Measurements from ENCODE around the gene PRAC1. TPM values are rescaled to one million over a fixed set of nuclear protein-coding genes. Genes with fewer than 3 reads are reported as not detected.

Gene PRAC1
- total and polyA plus RNA-seq, 11 donors: not detected

GRCh38 chr17:48757524-48757961, 35.2 kb upstream of the PRAC1 start:
- no peak for ATAC-seq

GRCh38 chr17:48756830-48757251, 34.5 kb upstream of the PRAC1 start:
- no peak overlapping the region for H3K4me3 ChIP-seq
- no peaks in the 10 kb centered on the region for H3K9me3 ChIP-seq
- H3K27me3 ChIP-seq: peaks cover 43 to 99% (median 90%) of the 10 kb centered on the region in 9 donors
- no peak for DNase-seq
- H3K4me1 ChIP-seq: peaks cover 0 to 35% (median 0%) of the 10 kb centered on the region in 12 donors
- intact Hi-C loops (cut with DNase I): no loop called here
- no peak overlapping the region for H3K27ac ChIP-seq
- H3K36me3 ChIP-seq: no peaks in the 10 kb centered on the region
- TF ChIP-seq POLR2A (IDR thresholded peaks at IDR 0.05) (no peak), CTCF (IDR thresholded peaks at IDR 0.05) (no peak)
- WGBS, 4 donors: 38 to 50% (median 43%) methylated on average over 3 of the region's 3 CpGs
- ATAC-seq: no peak

More at GRCh38 chr17:48757524-48757961, 35.2 kb upstream of the PRAC1 start:
- H3K27ac ChIP-seq: no peak overlapping the region
- peaks cover 38 to 99% (median 88%) of the 10 kb centered on the region in 9 donors for H3K27me3 ChIP-seq
- intact Hi-C loops (cut with DNase I): no loop called here
- no peaks in the 10 kb centered on the region for H3K9me3 ChIP-seq
- no peak for DNase-seq
- H3K36me3 ChIP-seq: no peaks in the 10 kb centered on the region
- WGBS, 4 donors: 41 to 55% (median 48%) methylated on average over 2 of the region's 2 CpGs
- H3K4me1 ChIP-seq: peaks cover 0 to 35% (median 0%) of the 10 kb centered on the region in 12 donors
- no peak overlapping the region for H3K4me3 ChIP-seq
- TF ChIP-seq POLR2A (IDR thresholded peaks at IDR 0.05): no peak
- TF ChIP-seq CTCF (IDR thresholded peaks at IDR 0.05): no peak

- Histone ChIP-seq H3K27me3 (peaks cover 50 to 99% (median 96%) of the 10 kb centered on the region in 9 donors), H3K27ac (no peak overlapping the region), H3K4me3 (no peak overlapping the region), H3K36me3 (no peaks in the 10 kb centered on the region), H3K9me3 (no peaks in the 10 kb centered on the region), H3K4me1 (peaks cover 0 to 35% (median 0%) of the 10 kb centered on the region in 12 donors)
- TF ChIP-seq POLR2A (IDR thresholded peaks at IDR 0.05) (no peak), CTCF (IDR thresholded peaks at IDR 0.05) (no peak)
- ATAC-seq: no peak
- intact Hi-C loops (cut with DNase I): no loop called here
- DNase-seq: no peak
- WGBS, 4 donors: 15 to 20% (median 17%) methylated on average over 8 of the region's 8 CpGs
Observed at GRCh38 chr17:48755356-48755755, 33.0 kb upstream of the PRAC1 start.

GRCh38 chr17:48754500-48755261, 32.4 kb upstream of the PRAC1 start:
- WGBS, 4 donors: 2 to 5% (median 5%) methylated on average over 49 to 52 of the region's 52 CpGs
- Histone ChIP-seq H3K9me3 (no peaks in the 10 kb centered on the region), H3K27ac (no peak overlapping the region), H3K27me3 (peaks cover 57 to 100% (median 97%) of the 10 kb centered on the region in 9 donors), H3K36me3 (no peaks in the 10 kb centered on the region), H3K4me1 (peaks cover 0 to 35% (median 0%) of the 10 kb centered on the region in 12 donors), H3K4me3 (no peak overlapping the region)
- no peak for TF ChIP-seq CTCF (IDR thresholded peaks at IDR 0.05)
- TF ChIP-seq POLR2A (IDR thresholded peaks at IDR 0.05): no peak
- no peak for ATAC-seq
- intact Hi-C loops (cut with DNase I): no loop called here
- DNase-seq: no peak
